ACC112 (cell line): ENCODE measurements around the gene SOX9.

Experiments
- H2AFZ ChIP-seq: fragments of 200-600 bp; sonication (generic); one replicate; pipeline ENCODE4 v1.6.0; 2017; ENCODE audit warnings: antibody characterized with exemption, low read length; ENCODE audit not compliant: unreplicated experiment
- H3K27ac ChIP-seq: fragments of 200-600 bp; sonication (generic); 2 replicates; pipeline ENCODE4 v1.5.1; 2014; ENCODE audit warnings: low read depth, mild to moderate bottlenecking, antibody characterized with exemption, low read length, moderate library complexity
- H3K27me3 ChIP-seq: fragments of 200-600 bp; sonication (generic); 2 replicates; pipeline ENCODE4 v1.6.1; 2014; ENCODE audit warnings: mild to moderate bottlenecking, antibody characterized with exemption, low read length, moderate library complexity, mixed read lengths; ENCODE audit not compliant: insufficient read depth
- H3K36me3 ChIP-seq: fragments of 200-600 bp; sonication (generic); 2 replicates; pipeline ENCODE4 v1.6.1; 2016; ENCODE audit warnings: mild to moderate bottlenecking, antibody characterized with exemption, low read length, moderate library complexity, mixed read lengths; ENCODE audit not compliant: insufficient read depth
- H3K4me1 ChIP-seq: fragments of 200-600 bp; sonication (generic); one replicate; pipeline ENCODE4 v1.6.1; 2016; ENCODE audit warnings: low read length, mixed read lengths; ENCODE audit not compliant: insufficient read depth, unreplicated experiment, control insufficient read depth
- H3K4me3 ChIP-seq: fragments of 200-600 bp; sonication (generic); 2 replicates; pipeline ENCODE4 v1.5.1; 2014; ENCODE audit warnings: mild to moderate bottlenecking, low read depth, low read length
- H3K79me2 ChIP-seq: fragments of 200-600 bp; sonication (generic); one replicate; pipeline ENCODE4 v1.6.0; 2016; ENCODE audit warnings: low read length; ENCODE audit not compliant: control insufficient read depth, unreplicated experiment, insufficient read depth

Gene SOX9

DNA sequence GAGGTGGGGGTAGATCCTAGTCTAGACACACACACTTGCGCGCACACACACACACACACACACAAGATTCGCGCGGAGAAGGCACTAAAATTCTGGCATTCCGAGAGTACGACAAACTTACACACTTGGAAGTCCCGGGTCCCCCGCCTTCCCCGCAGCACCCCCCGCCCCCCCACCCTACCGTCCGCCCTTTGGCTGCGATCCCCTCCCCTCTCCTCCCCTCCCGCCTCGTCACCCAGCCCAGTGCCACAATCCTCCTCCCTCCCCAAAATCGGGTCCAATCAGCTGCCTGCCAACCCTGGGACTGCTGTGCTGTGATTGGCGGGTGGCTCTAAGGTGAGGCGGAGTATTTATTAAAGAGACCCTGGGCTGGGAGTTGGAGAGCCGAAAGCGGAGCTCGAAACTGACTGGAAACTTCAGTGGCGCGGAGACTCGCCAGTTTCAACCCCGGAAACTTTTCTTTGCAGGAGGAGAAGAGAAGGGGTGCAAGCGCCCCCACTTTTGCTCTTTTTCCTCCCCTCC is at the start of gene SOX9:
TSS of gene SOX9 (plus strand) at position 379 of the 522 bp plus-strand sequence. CDS start 372 bp downstream, outside the sequence.
- peaks cover 38% of the 10 kb centered on the region for H3K27me3 ChIP-seq
- H3K36me3 ChIP-seq = no peaks in the 10 kb centered on the region
- H2AFZ ChIP-seq = peak within 1 kb of the TSS; percentile 70
- H3K4me1 ChIP-seq = peaks cover 14% of the 10 kb centered on the region
- H3K27ac ChIP-seq = no peak within 1 kb of the TSS
- H3K4me3 ChIP-seq = peak within 1 kb of the TSS; percentile 80
- H3K79me2 ChIP-seq = no peaks in the 10 kb centered on the region

DNA sequence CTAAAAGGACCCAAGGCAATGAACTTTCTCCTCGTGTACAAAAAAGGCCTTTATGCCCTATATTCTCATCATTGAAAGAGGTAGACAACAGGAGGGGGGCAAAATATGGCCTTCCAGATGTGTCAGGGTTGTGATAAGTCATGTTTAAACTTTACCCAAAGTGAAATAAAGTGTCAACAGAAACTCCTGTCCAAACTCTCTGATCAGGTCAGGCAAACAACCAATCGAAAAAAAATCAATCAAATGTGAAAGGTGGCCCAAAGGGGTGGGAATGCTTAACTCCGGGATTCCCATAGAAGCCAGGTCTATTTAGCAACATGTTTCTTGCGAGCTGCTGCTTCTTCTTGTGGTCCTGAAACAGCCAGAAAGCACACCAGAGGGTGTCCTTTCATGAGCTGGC is 49.5 kb upstream of the SOX9 start:
- Histone ChIP-seq H3K4me3 (no peak overlapping the region), H3K27me3 (peaks cover 52% of the 10 kb centered on the region), H3K27ac (no peak overlapping the region), H3K36me3 (no peaks in the 10 kb centered on the region), H3K4me1 (no peaks in the 10 kb centered on the region), H3K79me2 (no peaks in the 10 kb centered on the region), H2AFZ (no peak overlapping the region)

DNA sequence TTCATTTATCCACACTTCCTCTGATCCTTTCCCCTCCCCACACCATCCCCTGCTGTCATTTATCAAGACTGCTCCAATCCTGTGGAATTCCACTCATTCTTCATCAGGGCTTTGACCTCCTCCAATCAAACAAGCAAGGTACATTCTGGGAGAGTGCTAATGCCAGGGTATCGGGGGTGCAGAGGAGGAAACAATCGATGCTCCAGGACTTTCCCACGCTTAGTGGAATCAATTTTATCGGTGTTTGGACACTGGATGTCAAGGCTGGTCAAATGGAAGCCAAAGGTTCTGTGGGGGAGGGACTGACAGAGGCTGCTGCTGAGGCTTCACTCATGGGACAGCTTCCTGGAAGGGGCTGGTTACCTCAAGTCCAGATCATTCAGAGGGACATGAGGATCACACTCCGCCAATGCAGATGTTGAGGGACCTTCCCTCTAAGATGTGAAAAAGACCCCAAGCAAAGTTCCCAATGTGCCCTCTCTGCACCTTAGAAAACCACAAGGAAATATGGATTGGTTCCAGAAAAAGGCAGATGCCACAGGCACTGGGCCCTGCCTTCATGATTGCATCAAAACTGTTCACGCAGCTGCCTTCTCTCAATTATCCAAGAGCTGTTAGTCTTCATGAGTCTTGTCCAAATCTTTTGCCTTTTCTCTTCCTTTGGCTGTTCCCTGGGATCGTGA is 44.7 kb upstream of the SOX9 start:
- H3K27me3 ChIP-seq = peaks cover 55% of the 10 kb centered on the region
- no peak overlapping the region for H3K27ac ChIP-seq
- H3K79me2 ChIP-seq = no peaks in the 10 kb centered on the region
- H3K4me1 ChIP-seq = no peaks in the 10 kb centered on the region
- no peaks in the 10 kb centered on the region for H3K36me3 ChIP-seq
- H2AFZ ChIP-seq = no peak overlapping the region
- no peak overlapping the region for H3K4me3 ChIP-seq

DNA sequence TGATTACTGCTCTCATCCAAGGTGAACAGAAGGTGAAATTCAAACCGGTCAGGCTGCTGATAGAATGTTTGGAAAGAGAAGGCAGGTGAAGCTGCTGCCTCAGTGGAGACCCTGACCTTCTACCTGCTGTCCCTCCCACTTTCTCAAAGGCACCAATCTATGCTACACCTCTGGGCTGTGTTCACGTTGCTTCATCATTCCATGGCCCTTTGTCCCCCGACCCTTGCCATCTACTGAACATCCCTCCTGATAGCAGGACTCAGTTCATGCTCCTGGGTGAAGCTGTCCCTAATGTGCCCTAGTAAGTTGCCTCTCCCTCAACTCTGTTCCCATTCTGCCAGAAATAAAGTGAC is 44.2 kb upstream of the SOX9 start:
- Histone ChIP-seq H2AFZ (no peak overlapping the region), H3K27ac (no peak overlapping the region), H3K27me3 (peaks cover 51% of the 10 kb centered on the region), H3K4me1 (no peaks in the 10 kb centered on the region), H3K79me2 (no peaks in the 10 kb centered on the region), H3K4me3 (no peak overlapping the region), H3K36me3 (no peaks in the 10 kb centered on the region)

DNA sequence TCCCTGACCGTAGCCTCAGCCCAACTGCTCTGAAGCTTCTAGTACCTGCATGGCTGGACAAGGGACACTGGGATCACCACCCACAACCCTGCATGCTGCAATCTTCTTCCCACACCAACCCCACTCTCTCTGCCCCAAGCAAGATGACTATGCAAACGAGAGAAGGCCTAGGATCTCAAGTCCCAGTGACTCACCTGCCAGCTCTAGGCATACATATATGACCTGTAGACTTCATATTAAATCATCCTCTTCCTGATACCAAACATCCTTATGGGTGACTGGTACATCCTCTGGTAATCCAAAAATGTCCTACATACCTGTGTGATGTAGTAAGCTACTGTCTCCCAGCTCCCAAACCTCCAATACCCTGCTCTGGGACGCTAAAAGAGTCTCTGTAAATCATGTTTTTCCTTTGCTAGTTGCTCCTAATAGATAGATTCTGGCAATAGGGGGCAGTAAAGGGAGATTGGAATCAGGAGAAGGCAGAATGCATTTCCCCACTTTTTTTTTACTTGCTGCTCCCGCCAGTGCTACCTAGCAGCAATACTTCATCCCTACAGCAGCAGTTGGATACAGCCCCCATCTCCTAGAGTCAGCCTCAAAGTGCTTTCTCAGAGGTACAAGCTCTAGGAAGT is 43.4 kb upstream of the SOX9 start:
- no peak overlapping the region for H2AFZ ChIP-seq

DNA sequence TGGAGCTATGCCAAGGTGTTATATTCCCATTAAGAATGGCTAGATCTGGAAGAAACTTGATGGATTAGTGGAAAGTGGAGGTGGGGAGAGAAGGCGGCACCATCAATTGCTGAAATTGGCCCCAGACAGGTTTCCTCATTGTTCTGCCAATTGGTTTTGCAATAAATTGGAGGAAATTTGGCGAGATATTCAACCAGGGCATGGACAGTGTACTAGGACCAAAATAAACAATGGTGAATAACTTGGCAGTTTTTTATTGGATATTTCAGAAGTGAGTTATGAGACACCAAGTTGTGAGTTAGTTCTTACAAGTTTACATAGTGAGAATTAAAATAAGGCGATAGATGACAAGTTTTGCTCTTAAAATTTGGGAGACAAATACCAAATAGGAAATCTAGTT is 41.1 kb upstream of the SOX9 start:
- no peaks in the 10 kb centered on the region for H3K79me2 ChIP-seq
- H3K27ac ChIP-seq = no peak overlapping the region
- H3K4me1 ChIP-seq = no peaks in the 10 kb centered on the region
- no peak overlapping the region for H2AFZ ChIP-seq
- peaks cover 57% of the 10 kb centered on the region for H3K27me3 ChIP-seq
- no peaks in the 10 kb centered on the region for H3K36me3 ChIP-seq
- H3K4me3 ChIP-seq = no peak overlapping the region

More for the DNA sequence above, 43.4 kb upstream of the SOX9 start:
- H3K27me3 ChIP-seq = peaks cover 51% of the 10 kb centered on the region
- no peak overlapping the region for H3K4me3 ChIP-seq
- no peak overlapping the region for H3K27ac ChIP-seq
- H3K79me2 ChIP-seq = no peaks in the 10 kb centered on the region
- no peaks in the 10 kb centered on the region for H3K4me1 ChIP-seq
- no peaks in the 10 kb centered on the region for H3K36me3 ChIP-seq

DNA sequence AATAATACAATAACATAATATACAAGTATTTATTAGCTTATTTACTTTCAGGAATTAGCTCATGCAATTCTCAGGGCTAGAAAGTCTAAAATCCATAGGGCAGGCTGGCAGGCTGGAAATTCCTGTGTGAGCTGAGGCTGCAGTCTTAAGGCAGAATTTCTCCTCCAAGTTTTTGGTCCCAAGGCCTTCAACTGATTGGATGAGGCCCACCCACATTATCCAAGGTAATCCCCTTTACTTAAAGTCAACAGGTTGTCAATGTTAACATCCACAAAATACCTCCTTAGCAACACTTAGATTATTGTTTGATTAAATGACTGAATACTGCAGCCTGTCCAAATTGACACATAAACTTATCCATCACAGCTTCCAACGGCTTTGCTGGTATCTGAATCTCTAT is 32.9 kb upstream of the SOX9 start:
- Histone ChIP-seq H3K79me2 (no peaks in the 10 kb centered on the region), H3K36me3 (no peaks in the 10 kb centered on the region), H3K4me1 (no peaks in the 10 kb centered on the region), H3K4me3 (no peak overlapping the region), H3K27me3 (peaks cover 57% of the 10 kb centered on the region), H3K27ac (no peak overlapping the region), H2AFZ (no peak overlapping the region)

DNA sequence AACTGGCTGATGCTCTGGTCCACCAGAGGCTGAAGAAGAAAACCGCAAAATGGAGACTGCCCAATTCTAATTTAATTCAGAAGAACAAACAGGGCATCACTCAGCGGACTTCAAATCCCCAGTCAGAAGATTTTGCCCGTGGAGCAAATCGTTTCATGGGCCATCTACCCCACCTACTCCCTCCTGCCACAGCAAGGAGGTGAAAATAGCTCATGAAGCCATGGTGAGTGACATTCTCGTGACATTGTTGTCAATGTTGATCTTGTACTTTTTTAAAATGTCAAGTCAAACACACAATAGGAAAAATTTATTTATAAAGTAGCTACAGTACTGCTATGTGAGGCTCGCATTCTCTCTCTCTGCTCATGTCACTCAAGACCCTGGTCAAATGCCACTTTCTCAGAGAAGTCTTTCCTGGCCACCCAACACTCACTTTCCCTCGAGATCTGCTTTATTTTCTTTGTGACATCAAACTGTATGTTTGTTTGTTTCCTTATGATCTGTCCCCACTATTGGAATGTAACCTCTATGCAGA is 31.3 kb upstream of the SOX9 start:
- Histone ChIP-seq H3K36me3 (no peaks in the 10 kb centered on the region), H3K27ac (no peak overlapping the region), H3K4me3 (no peak overlapping the region), H3K27me3 (peaks cover 58% of the 10 kb centered on the region), H3K79me2 (no peaks in the 10 kb centered on the region), H2AFZ (no peak overlapping the region), H3K4me1 (no peaks in the 10 kb centered on the region)

DNA sequence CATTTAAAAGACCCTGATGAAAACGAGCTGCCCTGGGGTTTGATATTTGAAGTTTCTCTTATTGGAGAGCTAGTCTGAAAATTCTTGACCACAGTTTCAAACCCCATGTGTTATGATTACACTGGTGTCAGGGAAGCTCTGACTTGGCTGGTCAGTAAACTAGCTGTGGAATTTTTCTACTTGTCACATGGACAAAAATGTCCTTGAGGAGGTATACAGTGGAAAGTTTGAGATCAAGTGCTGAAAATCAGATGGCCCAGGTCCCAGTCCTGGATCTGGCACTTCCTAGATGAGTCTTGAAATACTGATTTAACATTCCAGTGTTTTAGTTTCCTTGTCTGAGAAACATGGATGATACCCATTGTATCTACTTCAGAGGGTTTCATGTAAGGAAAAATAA is 30.7 kb upstream of the SOX9 start:
- Histone ChIP-seq H3K4me3 (no peak overlapping the region), H2AFZ (no peak overlapping the region), H3K27ac (no peak overlapping the region), H3K36me3 (no peaks in the 10 kb centered on the region), H3K27me3 (peaks cover 55% of the 10 kb centered on the region), H3K4me1 (no peaks in the 10 kb centered on the region), H3K79me2 (no peaks in the 10 kb centered on the region)

DNA sequence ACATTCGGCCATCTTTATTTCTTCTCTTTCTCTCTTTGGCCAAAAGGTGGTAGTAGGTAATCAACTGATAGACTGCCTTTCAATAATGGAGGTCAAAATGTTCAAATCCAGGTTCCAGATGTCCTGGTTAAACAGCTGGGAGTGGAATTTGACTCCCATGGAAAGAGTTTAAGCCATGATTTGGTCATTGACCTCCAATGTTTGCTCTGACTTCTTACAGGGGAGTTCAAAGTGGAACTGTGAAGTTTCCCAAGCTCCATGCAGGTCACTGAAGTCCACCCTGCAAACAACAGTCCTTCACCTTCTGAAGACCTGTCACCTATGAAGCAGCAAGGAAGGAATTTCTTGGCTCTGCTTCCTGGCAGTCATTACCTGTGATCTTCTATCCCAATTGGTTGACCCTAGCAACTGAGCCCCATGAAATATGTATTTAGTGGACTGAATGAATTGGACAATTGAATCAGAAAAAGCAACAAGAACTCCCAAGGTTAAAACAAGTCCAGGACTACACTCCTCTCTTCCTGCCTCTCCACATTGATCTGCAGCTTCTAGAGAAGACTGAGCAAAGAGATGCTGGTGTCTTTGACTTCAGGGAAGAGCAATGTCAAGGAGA is 28.0 kb upstream of the SOX9 start:
- Histone ChIP-seq H3K27ac (no peak overlapping the region), H3K27me3 (peaks cover 62% of the 10 kb centered on the region), H3K36me3 (no peaks in the 10 kb centered on the region), H3K4me1 (no peaks in the 10 kb centered on the region), H3K4me3 (no peak overlapping the region), H2AFZ (no peak overlapping the region), H3K79me2 (no peaks in the 10 kb centered on the region)
